ENCODE data around the gene EIF3L. TPM values are rescaled to one million over a fixed set of nuclear protein-coding genes. Genes with fewer than 3 reads are reported as not detected.

EIF3L gene
- total and polyA plus RNA-seq, 2 of the 8 experiments (the other 6 are each of a cell fraction or from before 2014, with no cell fraction given), result 639 to 886 TPM

DNA sequence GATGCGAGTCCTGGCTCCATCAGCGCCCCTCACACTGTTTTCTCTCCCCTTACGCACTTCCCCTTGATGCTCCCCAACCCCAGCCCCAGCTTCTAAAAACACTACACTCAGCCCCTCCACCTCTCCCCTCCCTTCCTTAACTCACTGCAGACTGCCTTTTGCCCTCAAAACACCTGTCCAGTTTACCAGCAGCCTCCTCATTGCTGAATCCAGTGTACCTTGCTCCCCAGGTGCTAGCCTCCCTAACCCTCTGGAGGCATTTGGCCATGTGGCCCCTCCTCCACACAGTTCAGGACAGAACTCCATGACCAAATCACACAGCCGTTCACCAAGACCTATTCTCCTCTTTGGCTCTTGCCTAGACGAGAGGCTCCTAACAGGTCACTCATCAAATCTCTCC, 28.9 kb upstream of the EIF3L start:
- Histone ChIP-seq H3K14ac (ENCODE audit: insufficient read length) (no peak overlapping the region), H4K91ac (replicated peaks; ENCODE audit: insufficient read length, low read length) (no peak overlapping the region), H3K27ac (ENCODE audit: low read depth, low read length) (no peak overlapping the region), H3K9ac (replicated peaks in 1 of 4; ENCODE audit: extremely low read depth in 1 of 4, low read depth in 3 of 4, low read length in 3 of 4) (no peak overlapping the region), H3K4me1 (replicated peaks in 1 of 4; ENCODE audit: control insufficient read depth in 3 of 4, insufficient read depth in 4 of 4, low read length in 3 of 4) (peaks cover 5 to 40% (median 27%) of the 10 kb centered on the region in 4 experiments), H3K9me3 (ENCODE audit: insufficient read depth in 2 of 2, low read depth in 1 of 2, low read length in 1 of 2) (no peaks in the 10 kb centered on the region), H3K18ac (ENCODE audit: extremely low read depth, low read length) (no peak overlapping the region), H2AK5ac (ENCODE audit: low read depth, low read length) (no peak overlapping the region), H4K20me1 (replicated peaks in 1 of 2; ENCODE audit: control insufficient read depth in 1 of 2, insufficient read depth in 2 of 2, low read length in 2 of 2) (no peaks in the 10 kb centered on the region), H2BK5ac (ENCODE audit: low read depth, low read length) (no peak overlapping the region), H2BK20ac (ENCODE audit: low read length) (0 out of 2 replicates have a peak overlapping the region, but pooled peaks have one; percentile 18), H3K4me3 (ENCODE audit: extremely low read depth in 1 of 4, insufficient read depth in 2 of 4, low read depth in 3 of 4, low read length in 4 of 4) (no peak overlapping the region), H3K23ac (ENCODE audit: insufficient read length) (no peak overlapping the region), H3K27me3 (replicated peaks in 1 of 4; ENCODE audit: control insufficient read depth in 3 of 4, extremely low read depth in 1 of 4, insufficient read depth in 3 of 4, low read length in 3 of 4) (peaks cover 8 to 39% (median 34%) of the 10 kb centered on the region in 4 experiments), H4K8ac (ENCODE audit: extremely low read depth, insufficient read depth, low read length) (no peak overlapping the region), H3K4me2 (ENCODE audit: insufficient read depth in 1 of 2, low read depth in 2 of 2, low read length in 2 of 2) (no peak overlapping the region), H2AFZ (ENCODE audit: low read length) (no peak overlapping the region), H3K56ac (replicated peaks; ENCODE audit: insufficient read length, low read depth, low read length) (no peak overlapping the region), H2BK120ac (replicated peaks; ENCODE audit: low read depth, low read length) (no peak overlapping the region), H4K5ac (ENCODE audit: insufficient read length, low read depth, low read length) (no peak overlapping the region), H3K23me2 (ENCODE audit: low read depth, low read length) (peaks cover 17% of the 10 kb centered on the region), H2BK12ac (ENCODE audit: low read depth, low read length) (peak overlapping the region; percentile 71; the same call in 1 of the 2 replicates), H3K36me3 (ENCODE audit: control insufficient read depth in 2 of 4, insufficient read depth in 4 of 4, low read length in 3 of 4) (peaks cover 0 to 5% (median under 1%) of the 10 kb centered on the region in 4 experiments; a peak in 2 of 8 replicates), H2BK15ac (ENCODE audit: low read length) (peak overlapping the region; percentile 98; the same call in 1 of the 2 replicates), H3K79me2 (ENCODE audit: control insufficient read depth in 1 of 2, insufficient read depth in 2 of 2, low read length in 2 of 2) (no peaks in the 10 kb centered on the region), H3K79me1 (ENCODE audit: low read depth, low read length) (no peaks in the 10 kb centered on the region), H3K4ac (replicated peaks; ENCODE audit: insufficient read length, low read depth, low read length) (no peak overlapping the region)
- POLR2A ChIA-PET (ENCODE audit: partially characterized antibody), result interaction anchor here (1.9 to 6.2 kb wide), 4 partner anchors 9 to 41 kb away, joined by 5 to 142 read pairs (median 34); partner anchors contain the start of genes EIF3L and GCAT
- DNase-seq (ENCODE audit: low read depth in 1 of 2, low spot score in 2 of 2), result no peak
- TF ChIP-seq CHD2 (IDR thresholded peaks at IDR 0.05; ENCODE audit: low read length) (no peak), CREB1 (IDR thresholded peaks at IDR 0.05) (no peak), SP1 (IDR thresholded peaks at IDR 0.05; ENCODE audit: low read depth, low read length) (no peak)
- WGBS, 2 experiments (ENCODE audit: extremely low coverage in 1 of 2, insufficient coverage in 1 of 2, insufficient read length in 1 of 2, insufficient replicate concordance in 2 of 2, low coverage in 1 of 2, low lambda C conversion rate in 2 of 2, missing lambda C conversion rate in 1 of 2), result 90% methylated on average over 5 of the region's 5 CpGs; no CpG with 5 or more reads in 1 of the 2 experiments
- no peak for FAIRE-seq
- CTCF ChIA-PET (ENCODE audit: partially characterized antibody), result interaction anchor here (1.0 to 7.7 kb wide), 6 partner anchors 12 to 52 kb away, joined by 3 to 80 read pairs (median 20); partner anchors contain the start of genes ANKRD54 and GCAT
